Testis (tissue), 2 donors: ENCODE results near the gene PFN2.

Experiments
- POLR2A ChIP-seq: fragments of 450-650 bp; IDR thresholded peaks from one replicate; pipeline ENCODE4 v1.6.1; 2017; ENCODE audit warnings: antibody characterized with exemption, mild to moderate bottlenecking, moderate library complexity
- TF ChIP-seq, protein P1 (sequence below), 3 experiments: fragments of 450-650 bp in 2 of 3; fragments of 200-600 bp in 1 of 3; sonication (generic) in 1 of 3; IDR thresholded peaks; one replicate each; pipeline ENCODE4 v1.5.1; 2016 to 2019; ENCODE audit warnings: antibody characterized with exemption in 3 of 3, mild to moderate bottlenecking in 2 of 3, moderate library complexity in 1 of 3

DNA sequence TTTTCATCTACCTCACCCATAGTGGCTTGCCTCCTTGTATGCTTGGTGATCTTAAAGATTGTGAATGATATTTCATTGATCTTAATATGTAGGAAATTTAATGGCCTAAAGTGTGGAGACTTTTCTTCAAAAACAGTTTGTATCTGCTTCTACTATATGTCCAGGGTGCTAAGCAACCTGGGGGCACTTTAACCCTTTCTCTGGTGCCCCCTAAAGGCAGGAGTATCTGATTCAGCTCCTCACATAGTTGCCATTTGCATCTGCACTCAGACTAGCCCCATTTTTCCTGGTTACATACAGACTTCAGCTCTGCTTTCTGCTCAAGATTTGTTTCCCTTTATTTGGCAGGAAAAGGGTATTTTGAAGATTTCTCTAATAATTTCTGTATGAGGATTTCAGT is 5.2 kb upstream of the PFN2 start:
- TF ChIP-seq, protein P1, sequence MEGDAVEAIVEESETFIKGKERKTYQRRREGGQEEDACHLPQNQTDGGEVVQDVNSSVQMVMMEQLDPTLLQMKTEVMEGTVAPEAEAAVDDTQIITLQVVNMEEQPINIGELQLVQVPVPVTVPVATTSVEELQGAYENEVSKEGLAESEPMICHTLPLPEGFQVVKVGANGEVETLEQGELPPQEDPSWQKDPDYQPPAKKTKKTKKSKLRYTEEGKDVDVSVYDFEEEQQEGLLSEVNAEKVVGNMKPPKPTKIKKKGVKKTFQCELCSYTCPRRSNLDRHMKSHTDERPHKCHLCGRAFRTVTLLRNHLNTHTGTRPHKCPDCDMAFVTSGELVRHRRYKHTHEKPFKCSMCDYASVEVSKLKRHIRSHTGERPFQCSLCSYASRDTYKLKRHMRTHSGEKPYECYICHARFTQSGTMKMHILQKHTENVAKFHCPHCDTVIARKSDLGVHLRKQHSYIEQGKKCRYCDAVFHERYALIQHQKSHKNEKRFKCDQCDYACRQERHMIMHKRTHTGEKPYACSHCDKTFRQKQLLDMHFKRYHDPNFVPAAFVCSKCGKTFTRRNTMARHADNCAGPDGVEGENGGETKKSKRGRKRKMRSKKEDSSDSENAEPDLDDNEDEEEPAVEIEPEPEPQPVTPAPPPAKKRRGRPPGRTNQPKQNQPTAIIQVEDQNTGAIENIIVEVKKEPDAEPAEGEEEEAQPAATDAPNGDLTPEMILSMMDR (IDR thresholded peaks at IDR 0.05) = no peak
- no peak for TF ChIP-seq POLR2A
